HuH-7.5 (cell line): ENCODE measurements around the gene MED25.

Experiments
- DNase-seq: peaks from one replicate; pipeline ENCODE4 v3.0.0; 2011; ENCODE audit warnings: low spot score

The MED25 gene

GRCh38 chr19:49799271-49799797, 18.8 kb upstream of the MED25 start:
- no peak for DNase-seq

GRCh38 chr19:49799798-49800376, 18.2 kb upstream of the MED25 start:
- DNase-seq, result no peak

- DNase-seq, result no peak
Measured at GRCh38 chr19:49800771-49801170, 17.3 kb upstream of the MED25 start.

- no peak for DNase-seq
Measured at GRCh38 chr19:49801401-49801888, 16.6 kb upstream of the MED25 start.

GRCh38 chr19:49801966-49802661, 16.0 kb upstream of the MED25 start:
- DNase-seq, result no peak

- DNase-seq, result no peak
Measured at GRCh38 chr19:49802836-49803528, 15.1 kb upstream of the MED25 start.

- no peak for DNase-seq
Measured at GRCh38 chr19:49803529-49803856, 14.6 kb upstream of the MED25 start.

- DNase-seq, result no peak
Measured at GRCh38 chr19:49805822-49806619, 12.1 kb upstream of the MED25 start.

- DNase-seq, result no peak
Measured at GRCh38 chr19:49806620-49806959, 11.5 kb upstream of the MED25 start.

GRCh38 chr19:49807058-49807903, 10.8 kb upstream of the MED25 start:
- no peak for DNase-seq

GRCh38 chr19:49807904-49808675, 10.0 kb upstream of the MED25 start:
- DNase-seq, result no peak

GRCh38 chr19:49808711-49809159, 9.4 kb upstream of the MED25 start:
- DNase-seq, result peak; percentile 85

- peak; percentile 80 for DNase-seq
Measured at GRCh38 chr19:49809160-49809940, 8.7 kb upstream of the MED25 start.

- no peak for DNase-seq
Measured at GRCh38 chr19:49809941-49810389, 8.1 kb upstream of the MED25 start.

- no peak for DNase-seq
Measured at GRCh38 chr19:49811328-49811727, 6.8 kb upstream of the MED25 start.

GRCh38 chr19:49812452-49812996, 5.6 kb upstream of the MED25 start:
- no peak for DNase-seq

GRCh38 chr19:49812997-49813861, 4.9 kb upstream of the MED25 start, which contains the start of gene FUZ:
Gene FUZ (minus strand): TSS chr19:49813292. CDS start chr19:49813106, 186 bp downstream.
- no peak for DNase-seq

GRCh38 chr19:49814010-49814409, 4.1 kb upstream of the MED25 start:
- no peak for DNase-seq
